ENCODE measurements around the gene RBM19.

RBM19 gene

GRCh38 chr12:113825705-113826104, 140.4 kb downstream of the RBM19 start:
- no peak for TF ChIP-seq CTCF (IDR thresholded peaks at IDR 0.05; ENCODE audit: control insufficient read depth, insufficient read depth, low read depth, low read length, missing control alignments)
- H3K4me3 ChIP-seq (ENCODE audit: control insufficient read depth, low read depth, low read length): no peak overlapping the region
- no peak for DNase-seq (ENCODE audit: low read depth)

GRCh38 chr12:113823816-113824215, 142.3 kb downstream of the RBM19 start:
- no peak for TF ChIP-seq CTCF (IDR thresholded peaks at IDR 0.05; ENCODE audit: control insufficient read depth, insufficient read depth, low read depth, low read length, missing control alignments)
- H3K4me3 ChIP-seq (ENCODE audit: control insufficient read depth, low read depth, low read length): no peak overlapping the region
- DNase-seq (ENCODE audit: low read depth): no peak

GRCh38 chr12:113823016-113823415, 143.1 kb downstream of the RBM19 start:
- no peak overlapping the region for H3K4me3 ChIP-seq (ENCODE audit: control insufficient read depth, low read depth, low read length)
- DNase-seq (ENCODE audit: low read depth): no peak
- TF ChIP-seq CTCF (IDR thresholded peaks at IDR 0.05; ENCODE audit: control insufficient read depth, insufficient read depth, low read depth, low read length, missing control alignments): no peak

- H3K4me3 ChIP-seq (ENCODE audit: control insufficient read depth, low read depth, low read length): no peak overlapping the region
- no peak for DNase-seq (ENCODE audit: low read depth)
- TF ChIP-seq CTCF (IDR thresholded peaks at IDR 0.05; ENCODE audit: control insufficient read depth, insufficient read depth, low read depth, low read length, missing control alignments): no peak
Observed at GRCh38 chr12:113820842-113821241, 145.3 kb downstream of the RBM19 start.

- TF ChIP-seq CTCF (IDR thresholded peaks at IDR 0.05; ENCODE audit: control insufficient read depth, insufficient read depth, low read depth, low read length, missing control alignments): no peak
- no peak for DNase-seq (ENCODE audit: low read depth)
- H3K4me3 ChIP-seq (ENCODE audit: control insufficient read depth, low read depth, low read length): no peak overlapping the region
Observed at GRCh38 chr12:113820309-113820708, 145.8 kb downstream of the RBM19 start.

GRCh38 chr12:113819495-113819894, 146.6 kb downstream of the RBM19 start:
- no peak overlapping the region for H3K4me3 ChIP-seq (ENCODE audit: control insufficient read depth, low read depth, low read length)
- TF ChIP-seq CTCF (IDR thresholded peaks at IDR 0.05; ENCODE audit: control insufficient read depth, insufficient read depth, low read depth, low read length, missing control alignments): no peak
- no peak for DNase-seq (ENCODE audit: low read depth)

GRCh38 chr12:113818833-113819232, 147.3 kb downstream of the RBM19 start:
- no peak overlapping the region for H3K4me3 ChIP-seq (ENCODE audit: control insufficient read depth, low read depth, low read length)
- peak; percentile 44 for TF ChIP-seq CTCF (IDR thresholded peaks at IDR 0.05; ENCODE audit: control insufficient read depth, insufficient read depth, low read depth, low read length, missing control alignments)
- no peak for DNase-seq (ENCODE audit: low read depth)
